ENCODE results near the gene PMS1.

Gene PMS1

GRCh38 chr2:189821953-189822748 lies 37.9 kb downstream of the PMS1 start:
- Histone ChIP-seq H3K79me1 (ENCODE audit: low read length) (no peaks in the 10 kb centered on the region), H2BK15ac (replicated peaks; ENCODE audit: low read depth) (no peak overlapping the region), H2AK5ac (ENCODE audit: low read length) (no peak overlapping the region), H3K4me3 (ENCODE audit: low read length) (no peak overlapping the region), H3K79me2 (ENCODE audit: control insufficient read depth, insufficient read depth, low read length) (no peaks in the 10 kb centered on the region), H2BK120ac (ENCODE audit: low read depth, low read length) (no peak overlapping the region), H3K4me1 (ENCODE audit: control insufficient read depth, low read depth, low read length) (peaks cover 4% of the 10 kb centered on the region), H4K5ac (ENCODE audit: low read length) (no peak overlapping the region), H3K27me3 (ENCODE audit: insufficient read depth, low read length, poor library complexity) (no peaks in the 10 kb centered on the region), H3K9ac (ENCODE audit: low read length) (no peak overlapping the region), H3K4ac (ENCODE audit: low read depth, low read length) (no peak overlapping the region), H3K27ac (ENCODE audit: low read depth, low read length) (no peak overlapping the region), H2BK5ac (ENCODE audit: low read length) (no peak overlapping the region), H4K8ac (ENCODE audit: low read depth, low read length) (no peak overlapping the region), H3K36me3 (ENCODE audit: control insufficient read depth, insufficient read depth, low read length) (no peaks in the 10 kb centered on the region), H3K23ac (ENCODE audit: low read length) (no peak overlapping the region), H3K4me2 (ENCODE audit: low read length) (no peak overlapping the region), H3K18ac (ENCODE audit: low read length) (no peak overlapping the region), H3K56ac (ENCODE audit: low read length) (no peak overlapping the region)
- WGBS (ENCODE audit: extremely low coverage, insufficient coverage, low lambda C conversion rate) = no CpG with 5 or more reads among the region's 33 CpGs
- DNase-seq = peak; percentile 21

GRCh38 chr2:189824694-189825396 lies 40.6 kb downstream of the PMS1 start:
- no peaks in the 10 kb centered on the region for H3K79me1 ChIP-seq (ENCODE audit: low read length)

GRCh38 chr2:189826039-189826438 lies 41.8 kb downstream of the PMS1 start:
- Histone ChIP-seq H2AK5ac (ENCODE audit: low read length) (no peak overlapping the region), H2BK120ac (ENCODE audit: low read depth, low read length) (no peak overlapping the region), H3K4me2 (ENCODE audit: low read length) (no peak overlapping the region), H3K4me3 (ENCODE audit: low read length) (no peak overlapping the region), H4K8ac (ENCODE audit: low read depth, low read length) (no peak overlapping the region), H2BK5ac (ENCODE audit: low read length) (no peak overlapping the region), H3K27me3 (ENCODE audit: insufficient read depth, low read length, poor library complexity) (no peaks in the 10 kb centered on the region), H2BK15ac (replicated peaks; ENCODE audit: low read depth) (no peak overlapping the region), H3K23ac (ENCODE audit: low read length) (no peak overlapping the region), H3K9ac (ENCODE audit: low read length) (no peak overlapping the region), H3K36me3 (ENCODE audit: control insufficient read depth, insufficient read depth, low read length) (no peaks in the 10 kb centered on the region), H3K27ac (ENCODE audit: low read depth, low read length) (no peak overlapping the region), H3K79me1 (ENCODE audit: low read length) (no peaks in the 10 kb centered on the region), H4K5ac (ENCODE audit: low read length) (no peak overlapping the region), H3K4ac (ENCODE audit: low read depth, low read length) (no peak overlapping the region), H3K4me1 (ENCODE audit: control insufficient read depth, low read depth, low read length) (peaks cover 4% of the 10 kb centered on the region), H3K79me2 (ENCODE audit: control insufficient read depth, insufficient read depth, low read length) (no peaks in the 10 kb centered on the region), H3K18ac (ENCODE audit: low read length) (no peak overlapping the region), H3K56ac (ENCODE audit: low read length) (no peak overlapping the region)
- peak; percentile 50 for DNase-seq
- WGBS (ENCODE audit: extremely low coverage, insufficient coverage, low lambda C conversion rate) = no CpG with 5 or more reads among the region's 5 CpGs

More at GRCh38 chr2:189824694-189825396, 40.6 kb downstream of the PMS1 start:
- Histone ChIP-seq H3K56ac (ENCODE audit: low read length) (no peak overlapping the region), H3K79me2 (ENCODE audit: control insufficient read depth, insufficient read depth, low read length) (no peaks in the 10 kb centered on the region), H2BK15ac (replicated peaks; ENCODE audit: low read depth) (no peak overlapping the region), H3K4me2 (ENCODE audit: low read length) (no peak overlapping the region), H4K8ac (ENCODE audit: low read depth, low read length) (no peak overlapping the region), H3K27me3 (ENCODE audit: insufficient read depth, low read length, poor library complexity) (no peaks in the 10 kb centered on the region), H3K4me3 (ENCODE audit: low read length) (no peak overlapping the region), H3K4me1 (ENCODE audit: control insufficient read depth, low read depth, low read length) (peaks cover 4% of the 10 kb centered on the region), H3K36me3 (ENCODE audit: control insufficient read depth, insufficient read depth, low read length) (no peaks in the 10 kb centered on the region), H3K23ac (ENCODE audit: low read length) (no peak overlapping the region), H3K27ac (ENCODE audit: low read depth, low read length) (no peak overlapping the region), H2BK120ac (ENCODE audit: low read depth, low read length) (no peak overlapping the region), H3K18ac (ENCODE audit: low read length) (no peak overlapping the region), H2BK5ac (ENCODE audit: low read length) (no peak overlapping the region), H3K4ac (ENCODE audit: low read depth, low read length) (no peak overlapping the region), H4K5ac (ENCODE audit: low read length) (no peak overlapping the region), H2AK5ac (ENCODE audit: low read length) (no peak overlapping the region), H3K9ac (ENCODE audit: low read length) (no peak overlapping the region)
- WGBS (ENCODE audit: extremely low coverage, insufficient coverage, low lambda C conversion rate) = no CpG with 5 or more reads among the region's 3 CpGs
- no peak for DNase-seq

- no peak overlapping the region for H3K4ac ChIP-seq (ENCODE audit: low read depth, low read length)
- no peak overlapping the region for H3K18ac ChIP-seq (ENCODE audit: low read length)
- no peak overlapping the region for H4K5ac ChIP-seq (ENCODE audit: low read length)
- no peak overlapping the region for H3K9ac ChIP-seq (ENCODE audit: low read length)
- H3K79me1 ChIP-seq (ENCODE audit: low read length) = no peaks in the 10 kb centered on the region
- H2BK15ac ChIP-seq (replicated peaks; ENCODE audit: low read depth) = no peak overlapping the region
- no peak overlapping the region for H3K4me2 ChIP-seq (ENCODE audit: low read length)
- H3K27ac ChIP-seq (ENCODE audit: low read depth, low read length) = no peak overlapping the region
- H3K23ac ChIP-seq (ENCODE audit: low read length) = no peak overlapping the region
- H3K56ac ChIP-seq (ENCODE audit: low read length) = no peak overlapping the region
- no peaks in the 10 kb centered on the region for H3K27me3 ChIP-seq (ENCODE audit: insufficient read depth, low read length, poor library complexity)
- no peak overlapping the region for H2AK5ac ChIP-seq (ENCODE audit: low read length)
- no peak overlapping the region for H3K4me3 ChIP-seq (ENCODE audit: low read length)
- H3K4me1 ChIP-seq (ENCODE audit: control insufficient read depth, low read depth, low read length) = peaks cover 4% of the 10 kb centered on the region
- H2BK5ac ChIP-seq (ENCODE audit: low read length) = no peak overlapping the region
- no CpG with 5 or more reads among the region's 4 CpGs for WGBS (ENCODE audit: extremely low coverage, insufficient coverage, low lambda C conversion rate)
- DNase-seq = no peak
- no peak overlapping the region for H2BK120ac ChIP-seq (ENCODE audit: low read depth, low read length)
- no peak overlapping the region for H4K8ac ChIP-seq (ENCODE audit: low read depth, low read length)
- no peaks in the 10 kb centered on the region for H3K36me3 ChIP-seq (ENCODE audit: control insufficient read depth, insufficient read depth, low read length)
- no peaks in the 10 kb centered on the region for H3K79me2 ChIP-seq (ENCODE audit: control insufficient read depth, insufficient read depth, low read length)
Observed at GRCh38 chr2:189829102-189829833, 45.0 kb downstream of the PMS1 start.

GRCh38 chr2:189830510-189830909 lies 46.3 kb downstream of the PMS1 start:
- no peak for DNase-seq
- no peak overlapping the region for H3K9ac ChIP-seq (ENCODE audit: low read length)
- no peak overlapping the region for H3K23ac ChIP-seq (ENCODE audit: low read length)
- no peak overlapping the region for H2BK120ac ChIP-seq (ENCODE audit: low read depth, low read length)
- peaks cover 4% of the 10 kb centered on the region for H3K4me1 ChIP-seq (ENCODE audit: control insufficient read depth, low read depth, low read length)
- H3K27me3 ChIP-seq (ENCODE audit: insufficient read depth, low read length, poor library complexity) = no peaks in the 10 kb centered on the region
- no peak overlapping the region for H4K5ac ChIP-seq (ENCODE audit: low read length)
- no peak overlapping the region for H2BK5ac ChIP-seq (ENCODE audit: low read length)
- no peak overlapping the region for H3K27ac ChIP-seq (ENCODE audit: low read depth, low read length)
- H2AK5ac ChIP-seq (ENCODE audit: low read length) = no peak overlapping the region
- H3K4ac ChIP-seq (ENCODE audit: low read depth, low read length) = no peak overlapping the region
- H3K36me3 ChIP-seq (ENCODE audit: control insufficient read depth, insufficient read depth, low read length) = no peaks in the 10 kb centered on the region
- no peak overlapping the region for H3K18ac ChIP-seq (ENCODE audit: low read length)
- no peak overlapping the region for H2BK15ac ChIP-seq (replicated peaks; ENCODE audit: low read depth)
- H3K79me1 ChIP-seq (ENCODE audit: low read length) = no peaks in the 10 kb centered on the region
- H3K4me2 ChIP-seq (ENCODE audit: low read length) = no peak overlapping the region
- H3K79me2 ChIP-seq (ENCODE audit: control insufficient read depth, insufficient read depth, low read length) = no peaks in the 10 kb centered on the region
- no CpG with 5 or more reads among the region's 1 CpG for WGBS (ENCODE audit: extremely low coverage, insufficient coverage, low lambda C conversion rate)
- H3K56ac ChIP-seq (ENCODE audit: low read length) = no peak overlapping the region
- H4K8ac ChIP-seq (ENCODE audit: low read depth, low read length) = no peak overlapping the region
- H3K4me3 ChIP-seq (ENCODE audit: low read length) = no peak overlapping the region
